WTC11 (cell line): ENCODE results near the gene IFI44. TPM values are rescaled to one million over a fixed set of nuclear protein-coding genes. Genes with fewer than 3 reads are reported as not detected.

Experiments used
- ATAC-seq: fragments of 200-7000 bp; cut with Tn5 transposase; 2 replicates; pipeline ENCODE4 v1.10.0; 2021; ENCODE audit warnings: mild to moderate bottlenecking, moderate library complexity
- CTCF ChIA-PET: fragments of 300-600 bp; sonication (Branson Sonifier 250); formaldehyde crosslinking; loops from one replicate; lab custom pipeline; 2021; ENCODE audit warnings: antibody characterized with exemption; lab: Charles Lee
- POLR2A ChIA-PET: fragments of 350-600 bp; sonication (Branson Sonifier 250); formaldehyde crosslinking; loops from one replicate; lab custom pipeline; 2021; ENCODE audit warnings: antibody characterized with exemption; lab: Charles Lee
- DNase-seq: peaks from one replicate; pipeline ENCODE4 v3.0.0; 2021; ENCODE audit warnings: low spot score
- H3K27ac Mint-ChIP-seq: 2 replicates; pipeline ENCODE4 v1.8.0; 2021; ENCODE audit warnings: mixed read lengths
- H3K27me3 Mint-ChIP-seq: 2 replicates; pipeline ENCODE4 v1.8.0; 2021; ENCODE audit warnings: low read depth, mild to moderate bottlenecking, moderate library complexity, mixed read lengths
- H3K36me3 Mint-ChIP-seq: 2 replicates; pipeline ENCODE4 v1.8.0; 2021; ENCODE audit warnings: mixed read lengths
- H3K4me1 Mint-ChIP-seq: 2 replicates; pipeline ENCODE4 v1.8.0; 2022; ENCODE audit warnings: mixed read lengths
- H3K4me3 Mint-ChIP-seq: 2 replicates; pipeline ENCODE4 v1.8.0; 2021; ENCODE audit warnings: mild to moderate bottlenecking, moderate library complexity, mixed read lengths
- H3K9me3 Mint-ChIP-seq: 2 replicates; pipeline ENCODE4 v1.8.0; 2021; ENCODE audit warnings: mixed read lengths
- AR ChIP-seq: fragments of 250-450 bp; sonication (Bioruptor Pico); IDR thresholded peaks from 2 replicates; pipeline ENCODE4 v1.9.0; 2021; ENCODE audit warnings: mild to moderate bottlenecking
- CREB1 ChIP-seq: sonication (generic); formaldehyde crosslinking; IDR thresholded peaks from 2 replicates; pipeline ENCODE4 v1.8.0; 2023; ENCODE audit warnings: mild to moderate bottlenecking, missing genetic modification reagents
- FOXJ3 ChIP-seq: sonication (generic); formaldehyde crosslinking; IDR thresholded peaks from 2 replicates; pipeline ENCODE4 v1.9.0; 2021; ENCODE audit warnings: missing genetic modification reagents, mild to moderate bottlenecking, borderline replicate concordance
- FOXP4 ChIP-seq: sonication (generic); formaldehyde crosslinking; IDR thresholded peaks from 2 replicates; pipeline ENCODE4 v1.8.0; 2022; ENCODE audit warnings: mild to moderate bottlenecking, missing genetic modification reagents
- NR2C2 ChIP-seq: sonication (generic); formaldehyde crosslinking; IDR thresholded peaks from 2 replicates; pipeline ENCODE4 v1.8.0; 2022; ENCODE audit warnings: mild to moderate bottlenecking, missing genetic modification reagents
- NR3C1 ChIP-seq: sonication (generic); formaldehyde crosslinking; conservative IDR thresholded peaks from 2 replicates; pipeline ENCODE4 v1.8.1; 2023; ENCODE audit warnings: low read depth, mild to moderate bottlenecking, missing genetic modification reagents
- OVOL2 ChIP-seq: fragments of 250-450 bp; sonication (Bioruptor Pico); IDR thresholded peaks from 2 replicates; pipeline ENCODE4 v1.9.0; 2021; ENCODE audit warnings: mild to moderate bottlenecking, borderline replicate concordance
- SMAD4 ChIP-seq: sonication (generic); formaldehyde crosslinking; IDR thresholded peaks from 2 replicates; pipeline ENCODE4 v1.8.0; 2022; ENCODE audit warnings: mild to moderate bottlenecking, missing genetic modification reagents
- TCF7 ChIP-seq: sonication (generic); formaldehyde crosslinking; IDR thresholded peaks from 2 replicates; pipeline ENCODE4 v1.8.0; 2022; ENCODE audit warnings: mild to moderate bottlenecking, low read depth, missing genetic modification reagents, moderate library complexity
- ZNF317 ChIP-seq: sonication (generic); formaldehyde crosslinking; IDR thresholded peaks from 2 replicates; pipeline ENCODE4 v1.8.1; 2023; ENCODE audit warnings: low read depth, mild to moderate bottlenecking, moderate library complexity, missing genetic modification reagents, borderline replicate concordance
- ZNF512 ChIP-seq: sonication (generic); formaldehyde crosslinking; IDR thresholded peaks from 2 replicates; pipeline ENCODE4 v1.8.1; 2022; ENCODE audit warnings: missing genetic modification reagents, borderline replicate concordance
- total RNA-seq: library from RNA; stranded (reverse); gene quantifications from 3 replicates; pipeline ENCODE4 v1.2.3, GENCODE V29; 2021
- TF ChIP-seq, protein P1 (sequence below): sonication (generic); formaldehyde crosslinking; IDR thresholded peaks from 2 replicates; pipeline ENCODE4 v1.8.1; 2023; ENCODE audit warnings: mild to moderate bottlenecking, missing genetic modification reagents, moderate library complexity
- TF ChIP-seq, protein P2 (sequence below): sonication (generic); formaldehyde crosslinking; IDR thresholded peaks from 2 replicates; pipeline ENCODE4 v1.8.0; 2022; ENCODE audit warnings: mild to moderate bottlenecking, missing genetic modification reagents
- TF ChIP-seq, protein P3 (sequence below): sonication (generic); formaldehyde crosslinking; IDR thresholded peaks from 2 replicates; pipeline ENCODE4 v1.8.0; 2022; ENCODE audit warnings: missing genetic modification reagents
- TF ChIP-seq, protein P4 (sequence below): fragments of 250-450 bp; sonication (Bioruptor Pico); IDR thresholded peaks from 2 replicates; pipeline ENCODE4 v2.1.2; 2022; ENCODE audit warnings: mild to moderate bottlenecking, moderate library complexity
- TF ChIP-seq, protein P5 (sequence below): sonication (generic); formaldehyde crosslinking; IDR thresholded peaks from 2 replicates; pipeline ENCODE4 v1.8.0; 2022; ENCODE audit warnings: mild to moderate bottlenecking, missing genetic modification reagents
- TF ChIP-seq, protein P6 (sequence below): sonication (generic); formaldehyde crosslinking; IDR thresholded peaks from 2 replicates; pipeline ENCODE4 v1.8.1; 2023; ENCODE audit warnings: mild to moderate bottlenecking, moderate library complexity, missing genetic modification reagents

Gene IFI44
- total RNA-seq, 1 experiment from 2014 or later = 0.15 TPM

- no peak for ATAC-seq
- TF ChIP-seq CREB1 (CRISPR knock-in tag) = no peak
- no peak for TF ChIP-seq NR3C1 (CRISPR knock-in tag)
- TF ChIP-seq, protein P1, sequence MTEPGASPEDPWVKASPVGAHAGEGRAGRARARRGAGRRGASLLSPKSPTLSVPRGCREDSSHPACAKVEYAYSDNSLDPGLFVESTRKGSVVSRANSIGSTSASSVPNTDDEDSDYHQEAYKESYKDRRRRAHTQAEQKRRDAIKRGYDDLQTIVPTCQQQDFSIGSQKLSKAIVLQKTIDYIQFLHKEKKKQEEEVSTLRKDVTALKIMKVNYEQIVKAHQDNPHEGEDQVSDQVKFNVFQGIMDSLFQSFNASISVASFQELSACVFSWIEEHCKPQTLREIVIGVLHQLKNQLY (CRISPR knock-in tag) = no peak
- TF ChIP-seq, protein P2, sequence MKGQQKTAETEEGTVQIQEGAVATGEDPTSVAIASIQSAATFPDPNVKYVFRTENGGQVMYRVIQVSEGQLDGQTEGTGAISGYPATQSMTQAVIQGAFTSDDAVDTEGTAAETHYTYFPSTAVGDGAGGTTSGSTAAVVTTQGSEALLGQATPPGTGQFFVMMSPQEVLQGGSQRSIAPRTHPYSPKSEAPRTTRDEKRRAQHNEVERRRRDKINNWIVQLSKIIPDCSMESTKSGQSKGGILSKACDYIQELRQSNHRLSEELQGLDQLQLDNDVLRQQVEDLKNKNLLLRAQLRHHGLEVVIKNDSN (CRISPR knock-in tag) = no peak
- TF ChIP-seq, protein P3, sequence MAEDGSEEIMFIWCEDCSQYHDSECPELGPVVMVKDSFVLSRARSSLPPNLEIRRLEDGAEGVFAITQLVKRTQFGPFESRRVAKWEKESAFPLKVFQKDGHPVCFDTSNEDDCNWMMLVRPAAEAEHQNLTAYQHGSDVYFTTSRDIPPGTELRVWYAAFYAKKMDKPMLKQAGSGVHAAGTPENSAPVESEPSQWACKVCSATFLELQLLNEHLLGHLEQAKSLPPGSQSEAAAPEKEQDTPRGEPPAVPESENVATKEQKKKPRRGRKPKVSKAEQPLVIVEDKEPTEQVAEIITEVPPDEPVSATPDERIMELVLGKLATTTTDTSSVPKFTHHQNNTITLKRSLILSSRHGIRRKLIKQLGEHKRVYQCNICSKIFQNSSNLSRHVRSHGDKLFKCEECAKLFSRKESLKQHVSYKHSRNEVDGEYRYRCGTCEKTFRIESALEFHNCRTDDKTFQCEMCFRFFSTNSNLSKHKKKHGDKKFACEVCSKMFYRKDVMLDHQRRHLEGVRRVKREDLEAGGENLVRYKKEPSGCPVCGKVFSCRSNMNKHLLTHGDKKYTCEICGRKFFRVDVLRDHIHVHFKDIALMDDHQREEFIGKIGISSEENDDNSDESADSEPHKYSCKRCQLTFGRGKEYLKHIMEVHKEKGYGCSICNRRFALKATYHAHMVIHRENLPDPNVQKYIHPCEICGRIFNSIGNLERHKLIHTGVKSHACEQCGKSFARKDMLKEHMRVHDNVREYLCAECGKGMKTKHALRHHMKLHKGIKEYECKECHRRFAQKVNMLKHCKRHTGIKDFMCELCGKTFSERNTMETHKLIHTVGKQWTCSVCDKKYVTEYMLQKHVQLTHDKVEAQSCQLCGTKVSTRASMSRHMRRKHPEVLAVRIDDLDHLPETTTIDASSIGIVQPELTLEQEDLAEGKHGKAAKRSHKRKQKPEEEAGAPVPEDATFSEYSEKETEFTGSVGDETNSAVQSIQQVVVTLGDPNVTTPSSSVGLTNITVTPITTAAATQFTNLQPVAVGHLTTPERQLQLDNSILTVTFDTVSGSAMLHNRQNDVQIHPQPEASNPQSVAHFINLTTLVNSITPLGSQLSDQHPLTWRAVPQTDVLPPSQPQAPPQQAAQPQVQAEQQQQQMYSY = no peak
- TF ChIP-seq ZNF317 (CRISPR knock-in tag) = no peak
- no peak for TF ChIP-seq FOXJ3 (CRISPR knock-in tag)
- TF ChIP-seq OVOL2 (CRISPR knock-in tag) = no peak
- TF ChIP-seq, protein P4, sequence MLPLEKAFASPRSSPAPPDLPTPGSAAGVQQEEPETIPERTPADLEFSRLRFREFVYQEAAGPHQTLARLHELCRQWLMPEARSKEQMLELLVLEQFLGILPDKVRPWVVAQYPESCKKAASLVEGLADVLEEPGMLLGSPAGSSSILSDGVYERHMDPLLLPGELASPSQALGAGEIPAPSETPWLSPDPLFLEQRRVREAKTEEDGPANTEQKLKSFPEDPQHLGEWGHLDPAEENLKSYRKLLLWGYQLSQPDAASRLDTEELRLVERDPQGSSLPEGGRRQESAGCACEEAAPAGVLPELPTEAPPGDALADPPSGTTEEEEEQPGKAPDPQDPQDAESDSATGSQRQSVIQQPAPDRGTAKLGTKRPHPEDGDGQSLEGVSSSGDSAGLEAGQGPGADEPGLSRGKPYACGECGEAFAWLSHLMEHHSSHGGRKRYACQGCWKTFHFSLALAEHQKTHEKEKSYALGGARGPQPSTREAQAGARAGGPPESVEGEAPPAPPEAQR (CRISPR knock-in tag) = no peak
- no peak for TF ChIP-seq ZNF512 (CRISPR knock-in tag)
- no peak for TF ChIP-seq SMAD4
- no peak for TF ChIP-seq TCF7 (CRISPR knock-in tag)
- TF ChIP-seq NR2C2 (CRISPR knock-in tag) = no peak
- TF ChIP-seq AR (CRISPR knock-in tag) = no peak
- no peak for TF ChIP-seq FOXP4 (CRISPR knock-in tag)
- TF ChIP-seq, protein P5, sequence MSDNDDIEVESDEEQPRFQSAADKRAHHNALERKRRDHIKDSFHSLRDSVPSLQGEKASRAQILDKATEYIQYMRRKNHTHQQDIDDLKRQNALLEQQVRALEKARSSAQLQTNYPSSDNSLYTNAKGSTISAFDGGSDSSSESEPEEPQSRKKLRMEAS (CRISPR knock-in tag) = no peak
- TF ChIP-seq, protein P6, sequence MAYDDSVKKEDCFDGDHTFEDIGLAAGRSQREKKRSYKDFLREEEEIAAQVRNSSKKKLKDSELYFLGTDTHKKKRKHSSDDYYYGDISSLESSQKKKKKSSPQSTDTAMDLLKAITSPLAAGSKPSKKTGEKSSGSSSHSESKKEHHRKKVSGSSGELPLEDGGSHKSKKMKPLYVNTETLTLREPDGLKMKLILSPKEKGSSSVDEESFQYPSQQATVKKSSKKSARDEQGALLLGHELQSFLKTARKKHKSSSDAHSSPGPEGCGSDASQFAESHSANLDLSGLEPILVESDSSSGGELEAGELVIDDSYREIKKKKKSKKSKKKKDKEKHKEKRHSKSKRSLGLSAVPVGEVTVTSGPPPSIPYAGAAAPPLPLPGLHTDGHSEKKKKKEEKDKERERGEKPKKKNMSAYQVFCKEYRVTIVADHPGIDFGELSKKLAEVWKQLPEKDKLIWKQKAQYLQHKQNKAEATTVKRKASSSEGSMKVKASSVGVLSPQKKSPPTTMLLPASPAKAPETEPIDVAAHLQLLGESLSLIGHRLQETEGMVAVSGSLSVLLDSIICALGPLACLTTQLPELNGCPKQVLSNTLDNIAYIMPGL = no peak
- H3K27me3 Mint-ChIP-seq = peaks cover 39% of the 10 kb centered on the region
- no peak overlapping the region for H3K4me3 Mint-ChIP-seq
- H3K36me3 Mint-ChIP-seq = peaks cover 5% of the 10 kb centered on the region
- no peak for DNase-seq
- no peaks in the 10 kb centered on the region for H3K4me1 Mint-ChIP-seq
- CTCF ChIA-PET = no interaction called here
- POLR2A ChIA-PET = no interaction called here
- peaks cover 17% of the 10 kb centered on the region for H3K9me3 Mint-ChIP-seq
- no peak overlapping the region for H3K27ac Mint-ChIP-seq
These were observed 2.5 kb downstream of the IFI44 start for GRCh38 chr1:78652019-78652560.
